SK-N-SH treated with all-trans-retinoic acid at 6 μM for 48 hours (cell line): ENCODE data around the gene DPEP2.

Experiments used
- ATAC-seq: fragments of 200-7000 bp; cut with Tn5 transposase; 3 replicates; pipeline ENCODE4 v1.9.1; 2020; ENCODE audit warnings: mild to moderate bottlenecking, moderate library complexity
- ARNTL ChIP-seq: fragments of 450-650 bp; formaldehyde crosslinking; IDR thresholded peaks from 2 replicates; pipeline ENCODE4 v1.5.0; 2020; ENCODE audit warnings: low read depth, mild to moderate bottlenecking, moderate library complexity, borderline replicate concordance
- BACH2 ChIP-seq: fragments of 250-450 bp; sonication (Bioruptor Pico); IDR thresholded peaks from 2 replicates; pipeline ENCODE4 v1.9.0; 2021; ENCODE audit warnings: mild to moderate bottlenecking, borderline replicate concordance
- CSDC2 ChIP-seq: fragments of 250-450 bp; sonication (Bioruptor Pico); IDR thresholded peaks from 2 replicates; pipeline ENCODE4 v1.5.0; 2020; ENCODE audit warnings: mild to moderate bottlenecking, moderate library complexity
- ESRRG ChIP-seq: fragments of 250-450 bp; sonication (Bioruptor Pico); IDR thresholded peaks from 2 replicates; pipeline ENCODE4 v1.6.1; 2021; ENCODE audit warnings: mild to moderate bottlenecking
- GLIS3 ChIP-seq: fragments of 250-450 bp; sonication (Bioruptor Pico); IDR thresholded peaks from 2 replicates; pipeline ENCODE4 v1.5.0; 2020; ENCODE audit warnings: mild to moderate bottlenecking, moderate library complexity
- ISL1 ChIP-seq: fragments of 250-450 bp; sonication (Bioruptor Pico); IDR thresholded peaks from 2 replicates; pipeline ENCODE4 v2.1.2; 2022; ENCODE audit warnings: mild to moderate bottlenecking, moderate library complexity
- OSR1 ChIP-seq: fragments of 250-450 bp; sonication (Bioruptor Pico); IDR thresholded peaks from 2 replicates; pipeline ENCODE4 v1.8.0; 2022; ENCODE audit warnings: moderate library complexity, mild to moderate bottlenecking, inconsistent platforms
- PPARA ChIP-seq: fragments of 250-450 bp; sonication (Bioruptor Pico); IDR thresholded peaks from 2 replicates; pipeline ENCODE4 v1.5.0; 2020; ENCODE audit warnings: mild to moderate bottlenecking, borderline replicate concordance
- RARB ChIP-seq: fragments of 250-450 bp; sonication (Bioruptor Pico); IDR thresholded peaks from 2 replicates; pipeline ENCODE4 v1.8.0; 2021; ENCODE audit warnings: mild to moderate bottlenecking, moderate library complexity
- SNAI2 ChIP-seq: fragments of 250-450 bp; sonication (Bioruptor Pico); IDR thresholded peaks from 2 replicates; pipeline ENCODE4 v1.5.0; 2020; ENCODE audit warnings: mild to moderate bottlenecking, moderate library complexity
- TCF4 ChIP-seq: fragments of 250-450 bp; sonication (Bioruptor Pico); IDR thresholded peaks from 2 replicates; pipeline ENCODE4 v1.8.0; 2021; ENCODE audit warnings: mild to moderate bottlenecking, moderate library complexity, borderline replicate concordance
- TOX ChIP-seq: fragments of 250-450 bp; sonication (Bioruptor Pico); IDR thresholded peaks from 2 replicates; pipeline ENCODE4 v1.8.0; 2021; ENCODE audit warnings: mild to moderate bottlenecking, moderate library complexity, borderline replicate concordance
- ZFP3 ChIP-seq: fragments of 250-450 bp; sonication (Bioruptor Pico); IDR thresholded peaks from 2 replicates; pipeline ENCODE4 v1.5.0; 2020; ENCODE audit warnings: mild to moderate bottlenecking, moderate library complexity
- ZFP30 ChIP-seq: fragments of 450-650 bp; formaldehyde crosslinking; IDR thresholded peaks from 2 replicates; pipeline ENCODE4 v1.5.0; 2022; ENCODE audit warnings: mild to moderate bottlenecking, moderate library complexity
- ZNF565 ChIP-seq: fragments of 450-650 bp; formaldehyde crosslinking; conservative IDR thresholded peaks from 2 replicates; pipeline ENCODE4 v1.5.0; 2020; ENCODE audit warnings: low read depth, mild to moderate bottlenecking, moderate library complexity
- ZNF70 ChIP-seq: fragments of 450-650 bp; formaldehyde crosslinking; IDR thresholded peaks from 2 replicates; pipeline ENCODE4 v1.5.0; 2020; ENCODE audit warnings: mild to moderate bottlenecking, moderate library complexity
- ZNF8 ChIP-seq: fragments of 450-650 bp; formaldehyde crosslinking; IDR thresholded peaks from 2 replicates; pipeline ENCODE4 v1.5.0; 2020; ENCODE audit warnings: mild to moderate bottlenecking, moderate library complexity
- TF ChIP-seq, protein P1 (sequence below): fragments of 250-450 bp; sonication (Bioruptor Pico); IDR thresholded peaks from 2 replicates; pipeline ENCODE4 v1.8.0; 2020; ENCODE audit warnings: mild to moderate bottlenecking, moderate library complexity, borderline replicate concordance
- TF ChIP-seq, protein P2 (sequence below): fragments of 250-450 bp; sonication (Bioruptor Pico); IDR thresholded peaks from 2 replicates; pipeline ENCODE4 v1.8.0; 2021; ENCODE audit warnings: low read depth, mild to moderate bottlenecking, moderate library complexity, borderline replicate concordance
- TF ChIP-seq, protein P3 (sequence below): fragments of 250-450 bp; sonication (Bioruptor Pico); IDR thresholded peaks from 2 replicates; pipeline ENCODE4 v1.5.1; 2020; ENCODE audit warnings: low read depth, mild to moderate bottlenecking, moderate library complexity
- TF ChIP-seq, protein P4 (sequence below): fragments of 250-450 bp; sonication (Bioruptor Pico); IDR thresholded peaks from 2 replicates; pipeline ENCODE4 v1.5.1; 2021; ENCODE audit warnings: mild to moderate bottlenecking, moderate library complexity

The DPEP2 gene

DNA sequence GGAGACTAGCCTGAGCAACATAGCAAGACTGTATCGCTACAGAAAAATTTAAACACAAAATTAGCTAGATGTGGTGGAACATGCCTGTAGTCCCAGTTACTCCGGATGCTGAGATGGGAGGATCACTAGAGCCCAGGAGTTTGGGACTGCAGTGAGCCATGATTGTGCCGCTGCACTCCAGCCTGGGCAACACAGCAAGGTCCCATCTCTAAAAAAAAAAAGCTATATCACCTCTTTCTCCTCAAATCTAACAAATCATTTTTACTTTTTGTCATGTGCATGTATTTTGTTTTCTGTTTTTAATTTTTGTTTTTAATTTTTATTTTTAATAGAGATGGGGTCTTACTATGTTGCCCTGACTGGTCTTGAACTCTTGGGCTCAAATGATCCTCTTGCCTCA lies 29.7 kb upstream of the DPEP2 start:
- no peak for TF ChIP-seq TCF4
- TF ChIP-seq TOX = no peak
- no peak for TF ChIP-seq OSR1 (CRISPR knock-in tag)
- TF ChIP-seq PPARA (CRISPR knock-in tag) = no peak
- no peak for TF ChIP-seq CSDC2 (CRISPR knock-in tag)
- TF ChIP-seq ZNF70 (CRISPR knock-in tag) = no peak
- TF ChIP-seq, protein P1, sequence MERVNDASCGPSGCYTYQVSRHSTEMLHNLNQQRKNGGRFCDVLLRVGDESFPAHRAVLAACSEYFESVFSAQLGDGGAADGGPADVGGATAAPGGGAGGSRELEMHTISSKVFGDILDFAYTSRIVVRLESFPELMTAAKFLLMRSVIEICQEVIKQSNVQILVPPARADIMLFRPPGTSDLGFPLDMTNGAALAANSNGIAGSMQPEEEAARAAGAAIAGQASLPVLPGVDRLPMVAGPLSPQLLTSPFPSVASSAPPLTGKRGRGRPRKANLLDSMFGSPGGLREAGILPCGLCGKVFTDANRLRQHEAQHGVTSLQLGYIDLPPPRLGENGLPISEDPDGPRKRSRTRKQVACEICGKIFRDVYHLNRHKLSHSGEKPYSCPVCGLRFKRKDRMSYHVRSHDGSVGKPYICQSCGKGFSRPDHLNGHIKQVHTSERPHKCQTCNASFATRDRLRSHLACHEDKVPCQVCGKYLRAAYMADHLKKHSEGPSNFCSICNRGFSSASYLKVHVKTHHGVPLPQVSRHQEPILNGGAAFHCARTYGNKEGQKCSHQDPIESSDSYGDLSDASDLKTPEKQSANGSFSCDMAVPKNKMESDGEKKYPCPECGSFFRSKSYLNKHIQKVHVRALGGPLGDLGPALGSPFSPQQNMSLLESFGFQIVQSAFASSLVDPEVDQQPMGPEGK (CRISPR knock-in tag) = no peak
- TF ChIP-seq, protein P2, sequence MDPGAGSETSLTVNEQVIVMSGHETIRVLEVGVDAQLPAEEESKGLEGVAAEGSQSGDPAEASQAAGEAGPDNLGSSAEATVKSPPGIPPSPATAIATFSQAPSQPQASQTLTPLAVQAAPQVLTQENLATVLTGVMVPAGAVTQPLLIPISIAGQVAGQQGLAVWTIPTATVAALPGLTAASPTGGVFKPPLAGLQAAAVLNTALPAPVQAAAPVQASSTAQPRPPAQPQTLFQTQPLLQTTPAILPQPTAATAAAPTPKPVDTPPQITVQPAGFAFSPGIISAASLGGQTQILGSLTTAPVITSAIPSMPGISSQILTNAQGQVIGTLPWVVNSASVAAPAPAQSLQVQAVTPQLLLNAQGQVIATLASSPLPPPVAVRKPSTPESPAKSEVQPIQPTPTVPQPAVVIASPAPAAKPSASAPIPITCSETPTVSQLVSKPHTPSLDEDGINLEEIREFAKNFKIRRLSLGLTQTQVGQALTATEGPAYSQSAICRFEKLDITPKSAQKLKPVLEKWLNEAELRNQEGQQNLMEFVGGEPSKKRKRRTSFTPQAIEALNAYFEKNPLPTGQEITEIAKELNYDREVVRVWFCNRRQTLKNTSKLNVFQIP (CRISPR knock-in tag) = no peak
- TF ChIP-seq, protein P3, sequence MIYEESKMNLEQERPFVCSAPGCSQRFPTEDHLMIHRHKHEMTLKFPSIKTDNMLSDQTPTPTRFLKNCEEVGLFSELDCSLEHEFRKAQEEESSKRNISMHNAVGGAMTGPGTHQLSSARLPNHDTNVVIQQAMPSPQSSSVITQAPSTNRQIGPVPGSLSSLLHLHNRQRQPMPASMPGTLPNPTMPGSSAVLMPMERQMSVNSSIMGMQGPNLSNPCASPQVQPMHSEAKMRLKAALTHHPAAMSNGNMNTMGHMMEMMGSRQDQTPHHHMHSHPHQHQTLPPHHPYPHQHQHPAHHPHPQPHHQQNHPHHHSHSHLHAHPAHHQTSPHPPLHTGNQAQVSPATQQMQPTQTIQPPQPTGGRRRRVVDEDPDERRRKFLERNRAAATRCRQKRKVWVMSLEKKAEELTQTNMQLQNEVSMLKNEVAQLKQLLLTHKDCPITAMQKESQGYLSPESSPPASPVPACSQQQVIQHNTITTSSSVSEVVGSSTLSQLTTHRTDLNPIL (CRISPR knock-in tag) = no peak
- TF ChIP-seq ARNTL = no peak
- no peak for TF ChIP-seq GLIS3 (CRISPR knock-in tag)
- TF ChIP-seq ZNF8 (CRISPR knock-in tag) = no peak
- no peak for TF ChIP-seq ZNF565 (CRISPR knock-in tag)
- no peak for TF ChIP-seq ESRRG
- no peak for TF ChIP-seq BACH2 (CRISPR knock-in tag)
- no peak for TF ChIP-seq ISL1 (CRISPR knock-in tag)
- no peak for TF ChIP-seq ZFP30
- TF ChIP-seq RARB = no peak
- no peak for TF ChIP-seq SNAI2
- no peak for TF ChIP-seq ZFP3 (CRISPR knock-in tag)
- TF ChIP-seq, all 23 proteins: peak for 0
- ATAC-seq = no peak

DNA sequence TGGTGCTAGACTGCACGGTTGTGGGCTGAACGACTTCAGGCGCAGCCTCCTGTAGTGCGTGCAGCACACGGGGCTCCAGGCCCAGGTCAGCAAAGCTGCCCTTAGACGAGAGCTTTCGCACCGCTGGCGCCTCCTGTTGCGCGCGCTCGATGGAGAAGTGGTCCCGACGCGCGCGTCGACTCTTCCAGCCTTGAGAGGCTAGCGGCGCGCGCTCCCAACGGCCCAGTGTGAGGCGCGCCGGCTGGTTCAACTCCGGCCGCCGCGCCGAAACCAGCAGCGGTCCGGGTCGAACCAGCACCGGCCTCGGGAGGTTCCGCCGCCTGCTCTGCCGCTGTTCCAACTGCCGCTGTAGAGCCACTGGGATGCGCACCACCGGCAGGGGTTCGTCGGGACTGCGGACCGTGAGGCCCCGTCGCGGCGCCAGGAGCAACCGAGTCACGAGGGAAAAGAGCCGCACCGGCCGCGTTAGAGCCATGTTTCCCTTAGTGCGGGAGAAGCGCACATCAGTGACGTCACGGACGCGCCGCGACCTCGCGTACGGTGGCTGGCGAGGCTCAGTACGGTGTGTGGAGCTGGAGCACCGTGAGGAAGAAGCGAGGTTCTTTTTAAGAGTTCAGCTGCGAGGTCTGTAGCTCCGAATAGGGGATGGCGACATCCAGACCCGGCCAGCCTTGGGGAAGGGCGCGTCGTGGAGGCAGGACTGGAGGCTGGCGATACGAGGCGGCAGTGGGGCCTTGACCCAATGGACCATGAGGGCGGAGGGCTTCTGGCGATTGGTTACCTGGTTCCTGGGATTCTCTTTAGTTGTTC lies 23.6 kb upstream of the DPEP2 start, which contains the start of the genes DDX28 and DUS2:
DDX28 (minus strand) TSS at position 505 of the 810 bp plus-strand sequence; CDS start at position 475, 30 bp downstream.
DUS2 (plus strand) TSS at position 557 of the 810 bp plus-strand sequence. CDS start 14,740 bp downstream, outside the sequence.
- ATAC-seq = peak; percentile 94
- TF ChIP-seq, protein P3 (CRISPR knock-in tag) = no peak

DNA sequence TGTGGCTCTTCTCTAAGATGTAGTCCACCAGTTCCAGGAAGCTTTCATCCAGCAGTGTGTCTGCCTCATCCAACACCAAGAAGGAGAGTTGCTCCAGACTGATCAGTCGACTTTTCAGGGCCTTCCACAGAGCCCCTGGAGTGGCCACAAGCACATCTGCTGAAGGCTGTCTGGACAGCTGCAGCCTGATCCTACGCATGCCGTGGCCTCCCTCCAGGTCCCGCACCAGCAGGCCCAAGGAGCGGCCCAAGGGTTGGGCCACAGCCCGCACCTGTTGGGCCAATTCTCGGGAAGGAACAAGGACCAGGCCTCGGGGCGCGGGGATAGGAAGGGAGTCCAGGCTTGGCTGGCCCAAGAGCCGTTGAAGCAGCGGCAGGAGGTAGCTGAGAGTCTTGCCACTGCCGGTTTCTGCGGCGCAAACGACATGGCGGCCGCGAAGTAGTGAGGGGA lies 23.0 kb upstream of the DPEP2 start:
- peak; percentile 19 for ATAC-seq
- TF ChIP-seq CSDC2 (CRISPR knock-in tag) = no peak

DNA sequence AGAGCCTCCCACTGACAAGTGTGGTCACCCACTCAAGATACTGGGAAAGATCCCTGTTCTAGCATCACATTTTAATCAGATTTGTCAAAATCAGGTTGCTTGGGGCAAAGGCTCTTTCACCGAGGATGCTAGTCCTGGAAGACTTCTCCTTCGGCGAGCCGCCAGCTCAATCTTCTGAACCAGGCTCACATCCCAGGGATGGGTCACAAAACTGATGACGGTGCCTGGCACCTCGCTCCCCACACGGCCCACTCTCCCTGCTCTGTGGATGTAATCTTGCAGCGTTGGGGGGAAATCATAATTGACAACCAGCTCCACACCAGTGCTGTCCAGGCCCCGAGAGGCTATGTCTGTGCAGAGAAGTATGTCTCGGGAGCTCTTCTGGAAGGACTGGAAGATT lies 22.2 kb upstream of the DPEP2 start:
- TF ChIP-seq ZFP30 = no peak
- TF ChIP-seq, protein P2 (CRISPR knock-in tag) = no peak
- no peak for TF ChIP-seq ESRRG
- TF ChIP-seq, protein P4, sequence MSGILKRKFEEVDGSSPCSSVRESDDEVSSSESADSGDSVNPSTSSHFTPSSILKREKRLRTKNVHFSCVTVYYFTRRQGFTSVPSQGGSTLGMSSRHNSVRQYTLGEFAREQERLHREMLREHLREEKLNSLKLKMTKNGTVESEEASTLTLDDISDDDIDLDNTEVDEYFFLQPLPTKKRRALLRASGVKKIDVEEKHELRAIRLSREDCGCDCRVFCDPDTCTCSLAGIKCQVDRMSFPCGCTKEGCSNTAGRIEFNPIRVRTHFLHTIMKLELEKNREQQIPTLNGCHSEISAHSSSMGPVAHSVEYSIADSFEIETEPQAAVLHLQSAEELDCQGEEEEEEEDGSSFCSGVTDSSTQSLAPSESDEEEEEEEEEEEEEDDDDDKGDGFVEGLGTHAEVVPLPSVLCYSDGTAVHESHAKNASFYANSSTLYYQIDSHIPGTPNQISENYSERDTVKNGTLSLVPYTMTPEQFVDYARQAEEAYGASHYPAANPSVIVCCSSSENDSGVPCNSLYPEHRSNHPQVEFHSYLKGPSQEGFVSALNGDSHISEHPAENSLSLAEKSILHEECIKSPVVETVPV (CRISPR knock-in tag) = no peak
- no peak for ATAC-seq
